D341Med (cell line): Measurements from ENCODE around the gene NRN1L.

Source experiments
- DNase-seq: peaks from one replicate; pipeline ENCODE4 v3.0.0; 2012; ENCODE audit warnings: low spot score

Gene NRN1L

DNA sequence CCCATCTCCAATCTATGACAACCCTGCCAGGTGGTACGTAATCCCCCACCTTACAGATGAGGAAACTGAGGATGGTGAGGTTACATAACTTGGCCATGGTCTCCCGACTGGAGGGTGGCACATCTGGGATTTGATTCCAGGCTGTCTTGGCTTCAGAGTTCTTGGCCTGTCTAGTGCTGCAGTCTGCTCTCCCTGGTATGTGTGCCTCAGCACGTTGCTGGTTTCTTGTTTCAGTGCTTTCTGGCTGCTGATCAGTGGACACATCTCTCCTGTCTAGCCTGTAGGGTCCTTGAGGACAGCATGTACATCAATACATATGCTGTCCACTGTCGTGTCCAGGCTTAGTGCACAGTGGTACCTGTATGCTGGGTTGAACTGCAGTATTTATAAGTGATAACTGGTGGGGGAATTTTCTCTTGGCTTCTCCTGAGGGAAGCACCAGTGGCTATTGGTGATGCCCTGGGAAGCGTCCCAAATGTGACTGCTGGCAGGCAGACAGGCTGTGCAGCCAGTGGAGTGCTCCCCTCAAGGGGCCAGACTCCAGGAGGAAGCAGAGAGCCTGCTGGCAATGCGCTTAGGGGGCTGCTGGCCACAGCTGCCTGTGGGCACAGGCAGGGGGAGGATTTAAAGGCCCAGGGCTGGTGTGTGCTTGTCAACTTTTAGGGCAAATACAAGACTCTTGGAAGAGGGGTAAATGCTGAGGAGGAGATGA lies 32.6 kb downstream of the NRN1L start:
- DNase-seq = no peak

DNA sequence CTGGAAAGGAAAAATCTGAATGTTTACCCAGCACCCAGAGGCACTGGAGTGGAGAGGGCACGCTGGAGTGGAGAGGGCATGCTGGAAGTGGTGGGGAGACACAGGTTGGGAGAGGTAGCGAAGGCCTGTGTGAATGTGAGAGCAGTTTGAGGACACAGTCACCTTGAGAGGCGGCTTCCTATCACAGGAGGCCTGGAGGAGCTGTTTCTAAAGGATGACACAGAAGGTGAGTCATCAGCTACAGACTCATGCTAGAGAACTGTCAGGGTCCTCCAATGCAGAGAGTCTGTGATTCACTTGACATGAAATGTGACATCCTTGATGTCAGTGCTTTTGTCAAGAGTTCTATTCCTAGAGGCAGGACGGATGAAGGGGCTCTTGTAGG lies 33.2 kb downstream of the NRN1L start:
- no peak for DNase-seq

- no peak for DNase-seq
These were observed 35.0 kb downstream of the NRN1L start for GRCh38 chr16:67919622-67920221.

- DNase-seq = no peak
These were observed 37.5 kb downstream of the NRN1L start for GRCh38 chr16:67922221-67922620.

- DNase-seq = no peak
These were observed 38.1 kb downstream of the NRN1L start for GRCh38 chr16:67922740-67923139.

GRCh38 chr16:67923414-67924116 lies 38.9 kb downstream of the NRN1L start:
- DNase-seq = no peak

DNA sequence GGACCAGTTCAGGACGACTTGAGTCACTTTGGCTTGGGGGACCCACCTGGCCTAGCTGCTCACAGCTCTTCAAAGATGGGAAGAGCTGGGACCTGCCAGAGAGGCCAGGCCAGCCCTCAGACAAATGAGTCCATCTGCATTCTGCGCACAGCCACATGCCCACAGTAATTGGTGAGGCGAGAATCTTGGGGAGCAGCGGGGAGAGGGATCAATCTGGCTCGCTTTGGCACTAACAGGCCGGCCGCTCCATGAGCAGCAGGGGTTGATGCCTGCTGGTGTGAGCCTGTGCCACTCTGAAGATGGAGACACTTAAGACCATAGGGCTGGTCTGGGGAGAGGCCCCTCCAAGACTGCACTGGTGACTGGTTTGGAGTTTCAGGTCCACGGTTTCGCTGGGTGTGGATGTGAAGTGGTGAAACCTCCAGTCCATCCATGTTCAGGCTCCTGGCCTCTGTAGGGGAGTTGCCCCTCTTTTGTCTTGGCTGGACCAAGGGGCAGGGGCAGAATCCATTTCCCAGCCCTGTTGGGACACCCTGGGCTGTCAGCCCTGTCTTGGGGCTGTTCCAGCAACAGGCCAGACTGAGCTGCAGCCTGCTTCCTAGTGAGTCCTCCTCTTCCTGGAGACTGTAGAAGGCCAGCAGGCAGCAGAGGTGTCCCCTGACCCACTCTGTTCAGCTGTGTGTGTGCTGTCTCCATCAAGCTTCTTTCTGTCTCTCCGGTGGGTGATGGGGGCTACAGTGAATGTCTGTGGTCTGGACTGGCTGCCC lies 39.6 kb downstream of the NRN1L start:
- DNase-seq = no peak

DNA sequence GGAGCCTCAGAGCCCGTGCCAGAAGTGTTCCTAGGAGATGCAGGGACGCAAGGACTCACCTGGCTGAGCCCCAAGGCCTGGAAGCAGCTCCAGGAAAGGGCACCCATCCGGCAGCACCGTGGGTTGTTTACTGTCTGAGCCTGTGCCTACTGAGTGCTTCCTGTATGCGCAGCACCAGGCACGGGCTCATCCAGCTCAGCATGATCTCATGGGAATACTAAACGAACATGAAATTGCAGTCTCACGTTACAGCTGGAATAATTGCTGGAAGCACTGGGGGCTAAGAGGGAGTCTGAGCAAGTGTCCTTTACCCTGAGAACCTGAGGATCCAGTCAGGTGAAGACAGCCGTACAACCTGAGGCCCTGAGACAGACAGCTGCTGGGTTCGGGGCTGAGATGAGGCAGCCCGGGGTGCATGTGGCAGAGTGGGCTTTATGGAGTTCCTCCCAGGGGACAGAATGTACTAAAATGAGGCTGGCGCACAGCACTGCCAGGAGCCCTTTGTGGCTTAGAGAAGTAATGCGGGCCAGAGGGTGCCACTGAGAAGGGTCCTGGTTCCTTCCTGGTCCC lies 41.6 kb downstream of the NRN1L start:
- DNase-seq = peak; percentile 85

- DNase-seq = no peak
These were observed 42.7 kb downstream of the NRN1L start for GRCh38 chr16:67927131-67927941.

GRCh38 chr16:67928147-67928546 lies 43.5 kb downstream of the NRN1L start:
- DNase-seq = no peak

DNA sequence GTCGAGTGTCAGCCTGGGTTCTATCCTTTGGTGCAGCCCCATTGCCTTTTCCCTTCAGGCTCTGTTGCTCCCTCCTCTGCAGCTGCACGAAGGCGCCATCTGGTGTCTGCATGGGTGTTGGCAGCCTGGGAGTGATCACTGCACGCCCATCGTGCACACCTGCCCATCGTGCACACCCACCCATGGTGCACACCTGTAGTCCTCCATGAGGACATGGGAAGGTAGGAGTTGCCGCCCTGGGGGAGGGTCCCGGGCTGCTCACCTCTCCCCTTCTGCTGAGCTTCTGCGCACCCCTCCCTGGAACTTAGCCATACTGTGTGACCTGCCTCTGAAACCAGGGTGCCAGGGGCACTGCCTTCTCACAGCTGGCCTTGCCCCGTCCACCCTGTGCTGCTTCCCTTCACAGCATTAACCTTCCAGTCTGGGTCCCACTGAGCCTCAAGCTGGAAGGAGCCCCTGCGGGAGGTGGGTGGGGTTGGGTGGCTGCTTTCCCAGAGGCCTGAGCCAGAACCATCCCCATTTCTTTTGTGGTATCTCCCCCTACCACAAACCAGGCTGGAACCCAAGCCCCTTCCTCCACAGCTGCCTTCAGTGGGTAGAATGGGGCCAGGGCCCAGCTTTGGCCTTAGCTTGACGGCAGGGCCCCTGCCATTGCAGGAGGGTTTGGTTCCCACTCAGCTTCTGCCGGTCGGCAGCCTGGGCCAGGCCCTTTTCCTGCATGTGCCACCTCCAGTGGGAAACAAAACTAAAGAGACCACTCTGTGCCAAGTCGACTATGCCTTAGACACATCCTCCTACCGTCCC lies 44.1 kb downstream of the NRN1L start:
- DNase-seq = peak; percentile 86

GRCh38 chr16:67930191-67930590 lies 45.5 kb downstream of the NRN1L start:
- no peak for DNase-seq

GRCh38 chr16:67930678-67931211 lies 46.1 kb downstream of the NRN1L start:
- DNase-seq = no peak

- no peak for DNase-seq
These were observed 47.2 kb downstream of the NRN1L start, which contains the start of gene CTRL for GRCh38 chr16:67931712-67932461. Gene CTRL, minus strand, starts transcription at chr16:67931862. Its CDS starts 10 bp downstream, at chr16:67931852.

DNA sequence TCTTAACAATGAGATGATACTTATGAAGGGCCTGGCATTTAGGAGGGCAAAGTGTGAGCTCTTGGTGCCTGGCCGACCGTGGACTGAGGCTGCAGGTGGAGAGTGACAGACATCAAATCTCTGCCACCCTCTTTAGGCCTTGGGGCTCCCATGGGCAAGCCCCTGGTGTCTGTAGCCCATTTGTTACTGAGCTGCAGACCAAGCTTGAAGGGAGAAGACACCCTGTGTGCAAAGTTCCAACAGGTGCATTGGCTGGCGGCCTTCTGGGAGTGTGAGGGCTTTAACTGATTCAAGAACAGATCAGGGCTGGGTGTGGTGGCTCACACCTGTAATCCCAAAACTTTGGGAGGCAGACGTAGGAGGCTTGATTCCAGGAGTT lies 47.8 kb downstream of the NRN1L start:
- no peak for DNase-seq

- no peak for DNase-seq
These were observed 49.1 kb downstream of the NRN1L start for GRCh38 chr16:67933805-67934204.

DNA sequence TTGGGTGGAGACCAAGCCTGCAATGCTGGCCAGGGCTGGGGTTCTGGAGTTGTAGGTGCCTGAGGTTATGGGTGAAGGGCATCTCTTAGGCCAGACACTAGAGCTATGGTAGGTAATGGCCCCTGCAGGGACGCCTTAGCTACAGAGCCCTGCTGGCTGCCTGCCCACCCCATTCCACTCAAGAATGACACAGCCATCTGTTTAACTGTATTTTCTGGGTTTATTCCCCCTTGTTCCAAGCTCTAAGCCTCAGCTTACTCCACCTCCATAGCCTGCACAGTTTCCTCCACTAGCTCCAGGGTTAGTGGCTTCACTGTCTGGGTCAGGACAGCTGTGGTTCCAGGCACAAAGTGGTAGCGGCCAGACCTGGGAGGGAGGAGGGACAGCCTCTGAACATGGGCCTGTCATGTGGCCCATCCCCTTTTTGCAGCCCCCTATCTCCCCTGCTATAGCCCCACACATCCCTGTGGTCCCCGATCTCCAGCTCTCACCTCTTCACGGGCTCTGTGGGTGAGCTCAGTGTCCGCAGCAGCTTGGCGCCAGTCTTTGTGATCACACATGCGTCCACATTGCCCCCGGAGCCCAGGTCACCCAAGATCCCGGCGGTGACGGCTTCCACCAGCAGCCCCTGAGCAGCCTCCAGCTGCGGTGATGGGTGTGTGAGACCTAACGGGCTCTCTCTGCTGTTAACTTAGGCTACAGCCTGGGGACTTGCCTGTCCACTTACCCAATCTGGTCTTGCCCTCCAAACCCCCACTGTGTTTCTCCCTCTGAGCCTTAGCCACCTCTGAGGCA lies 49.8 kb downstream of the NRN1L start:
- peak; percentile 50 for DNase-seq

GRCh38 chr16:67935101-67935401 lies 50.4 kb downstream of the NRN1L start:
- DNase-seq = no peak
